Type B pancreatic cell (in vitro differentiated cells): ENCODE measurements around the gene IPO13. TPM values are rescaled to one million over a fixed set of nuclear protein-coding genes. Genes with fewer than 3 reads are reported as not detected.

Experiments
- DNase-seq: peaks from one replicate; pipeline ENCODE4 v3.0.0; 2021; ENCODE audit warnings: mixed read lengths; ENCODE audit not compliant: unreplicated experiment; ENCODE audit errors: extremely low spot score
- H3K27ac Mint-ChIP-seq: 2 replicates; pipeline ENCODE4 v1.8.0; 2021; ENCODE audit warnings: mild to moderate bottlenecking, mixed read lengths
- H3K27me3 Mint-ChIP-seq: 2 replicates; pipeline ENCODE4 v1.8.0; 2021; ENCODE audit warnings: mixed read lengths
- H3K36me3 Mint-ChIP-seq: 2 replicates; pipeline ENCODE4 v1.8.0; 2021; ENCODE audit warnings: mixed read lengths
- H3K4me1 Mint-ChIP-seq: one replicate; pipeline ENCODE4 v1.8.0; 2021; ENCODE audit warnings: mixed read lengths; ENCODE audit not compliant: unreplicated experiment
- H3K4me3 Mint-ChIP-seq: 2 replicates; pipeline ENCODE4 v1.8.0; 2021; ENCODE audit warnings: mild to moderate bottlenecking, mixed read lengths
- H3K9me3 Mint-ChIP-seq: 2 replicates; pipeline ENCODE4 v1.8.0; 2021; ENCODE audit warnings: mixed read lengths
- total RNA-seq: library from RNA; stranded (reverse); gene quantifications from 2 replicates; pipeline ENCODE4 v1.2.1, GENCODE V29; 2021; ENCODE audit warnings: low replicate concordance
- TF ChIP-seq, protein P1 (sequence below): fragments of 200-600 bp; sonication (generic); conservative IDR thresholded peaks from 2 replicates; pipeline ENCODE4 v1.5.0; 2021; ENCODE audit warnings: antibody characterized with exemption, mild to moderate bottlenecking

The IPO13 gene
- total RNA-seq, 1 donor from 2014 or later = 39.4 TPM

GRCh38 chr1:44015206-44015605 lies 68.5 kb downstream of the IPO13 start:
- TF ChIP-seq, protein P1, sequence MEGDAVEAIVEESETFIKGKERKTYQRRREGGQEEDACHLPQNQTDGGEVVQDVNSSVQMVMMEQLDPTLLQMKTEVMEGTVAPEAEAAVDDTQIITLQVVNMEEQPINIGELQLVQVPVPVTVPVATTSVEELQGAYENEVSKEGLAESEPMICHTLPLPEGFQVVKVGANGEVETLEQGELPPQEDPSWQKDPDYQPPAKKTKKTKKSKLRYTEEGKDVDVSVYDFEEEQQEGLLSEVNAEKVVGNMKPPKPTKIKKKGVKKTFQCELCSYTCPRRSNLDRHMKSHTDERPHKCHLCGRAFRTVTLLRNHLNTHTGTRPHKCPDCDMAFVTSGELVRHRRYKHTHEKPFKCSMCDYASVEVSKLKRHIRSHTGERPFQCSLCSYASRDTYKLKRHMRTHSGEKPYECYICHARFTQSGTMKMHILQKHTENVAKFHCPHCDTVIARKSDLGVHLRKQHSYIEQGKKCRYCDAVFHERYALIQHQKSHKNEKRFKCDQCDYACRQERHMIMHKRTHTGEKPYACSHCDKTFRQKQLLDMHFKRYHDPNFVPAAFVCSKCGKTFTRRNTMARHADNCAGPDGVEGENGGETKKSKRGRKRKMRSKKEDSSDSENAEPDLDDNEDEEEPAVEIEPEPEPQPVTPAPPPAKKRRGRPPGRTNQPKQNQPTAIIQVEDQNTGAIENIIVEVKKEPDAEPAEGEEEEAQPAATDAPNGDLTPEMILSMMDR = no peak
- Mint-ChIP-seq H3K9me3 (no peaks in the 10 kb centered on the region), H3K27me3 (no peaks in the 10 kb centered on the region), H3K4me3 (no peak overlapping the region), H3K4me1 (peaks cover 8% of the 10 kb centered on the region), H3K36me3 (no peaks in the 10 kb centered on the region), H3K27ac (no peak overlapping the region)
- no peak for DNase-seq

DNA sequence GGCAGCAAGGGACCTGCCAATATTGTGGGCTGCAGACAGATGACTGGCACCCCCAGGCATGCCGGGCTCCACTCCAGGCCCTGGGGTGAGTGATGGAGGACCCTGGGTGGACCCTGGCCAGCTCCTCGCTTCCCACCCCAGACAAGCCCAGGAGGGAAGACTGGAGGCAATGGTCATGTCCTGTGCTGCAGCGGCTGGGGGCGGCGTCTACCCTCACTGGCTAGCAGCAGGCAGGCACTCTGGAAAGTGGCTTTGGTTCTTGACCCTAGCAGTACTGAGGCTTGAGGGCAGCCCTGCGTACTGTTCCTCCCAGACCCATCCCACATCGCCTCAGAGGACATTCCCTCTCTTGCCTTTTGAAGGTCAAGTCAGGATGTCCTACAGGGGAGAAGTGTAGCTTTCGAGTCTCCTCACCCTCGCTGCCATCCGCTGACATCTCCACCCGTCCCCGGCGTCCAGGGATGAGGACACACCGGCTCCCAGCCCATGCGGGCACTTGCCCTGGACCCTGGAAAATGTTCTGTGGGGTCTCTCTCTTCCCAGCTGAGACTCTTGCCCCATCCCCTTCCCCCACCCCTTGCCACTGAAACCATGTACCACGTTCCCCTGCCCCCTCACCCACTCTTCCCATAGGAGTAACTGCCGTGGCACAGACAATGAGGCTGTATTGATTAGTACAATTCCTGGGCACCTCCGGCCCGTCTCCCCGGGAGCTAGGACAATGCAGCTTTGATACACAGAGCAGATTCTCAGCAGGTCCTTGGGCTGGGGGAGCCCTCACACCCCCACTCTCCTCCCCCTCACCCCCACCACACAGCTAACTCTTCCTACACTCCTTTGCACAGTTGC lies 69.5 kb downstream of the IPO13 start:
- Mint-ChIP-seq H3K9me3 (no peaks in the 10 kb centered on the region), H3K4me3 (no peak overlapping the region), H3K36me3 (no peaks in the 10 kb centered on the region), H3K27me3 (no peaks in the 10 kb centered on the region), H3K27ac (no peak overlapping the region), H3K4me1 (peaks cover 8% of the 10 kb centered on the region)
- TF ChIP-seq, protein P1 = no peak
- no peak for DNase-seq

DNA sequence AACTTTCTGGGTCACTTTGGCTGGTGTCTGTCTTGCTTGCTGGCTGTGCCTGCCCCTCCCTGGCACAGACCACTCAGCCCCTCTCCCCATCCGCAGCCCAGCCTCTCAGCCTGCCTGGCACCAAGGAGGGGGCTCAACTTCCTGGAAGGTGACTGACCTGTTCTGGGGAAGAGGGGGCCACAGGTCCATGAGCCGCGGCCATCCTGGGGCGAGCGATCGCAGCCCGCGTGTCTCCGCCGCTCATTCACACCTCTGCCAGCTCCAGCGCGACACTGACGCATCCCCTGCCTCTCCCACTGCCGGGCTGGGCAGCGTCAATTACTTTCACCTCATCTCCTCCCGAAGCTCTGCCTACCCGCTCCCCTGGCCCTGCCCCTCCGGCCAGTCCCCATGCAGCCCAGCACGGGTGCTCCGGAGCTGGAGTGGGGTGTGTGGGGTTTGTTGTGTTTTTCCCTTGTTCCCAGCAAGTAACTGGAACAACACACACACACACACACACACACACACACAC lies 70.2 kb downstream of the IPO13 start:
- Mint-ChIP-seq H3K4me3 (no peak overlapping the region), H3K4me1 (peaks cover 4% of the 10 kb centered on the region), H3K27me3 (no peaks in the 10 kb centered on the region), H3K9me3 (no peaks in the 10 kb centered on the region), H3K36me3 (peaks cover 3% of the 10 kb centered on the region), H3K27ac (no peak overlapping the region)
- DNase-seq = no peak
- TF ChIP-seq, protein P1 = no peak

Other genes starting within 250 kb of the IPO13 start
- gene ST3GAL3, start 239.4 kb upstream of the IPO13 start, total RNA-seq = 6.4 and 24.4 TPM in 2 replicates
- 6.4 and 7.2 TPM in 2 replicates for gene ARTN, start 13.1 kb upstream of the IPO13 start, total RNA-seq
- 25.7 and 30.2 TPM in 2 replicates for gene DPH2, start 23.1 kb downstream of the IPO13 start, total RNA-seq
- gene ATP6V0B, start 28.0 kb downstream of the IPO13 start, total RNA-seq = 115 and 135 TPM in 2 replicates
- 44.3 and 54.8 TPM in 2 replicates for gene B4GALT2, start 32.3 kb downstream of the IPO13 start, total RNA-seq
- gene CCDC24, start 44.6 kb downstream of the IPO13 start, total RNA-seq = 14.9 and 15.6 TPM in 2 replicates
- gene SLC6A9, start 84.5 kb downstream of the IPO13 start, total RNA-seq = 21.0 and 27.0 TPM in 2 replicates
- not detected in 2 replicates for gene KLF17, start 171.9 kb downstream of the IPO13 start, total RNA-seq
- gene KLF18, start 194.7 kb downstream of the IPO13 start, total RNA-seq = not detected in 2 replicates